ENCODE results near the gene LIX1L.
"Not testable (repeated sequence)": the region's sequence is repeated elsewhere in the genome, so short reads cannot be mapped to it uniquely, and the experiment has no call there.

Gene LIX1L

DNA sequence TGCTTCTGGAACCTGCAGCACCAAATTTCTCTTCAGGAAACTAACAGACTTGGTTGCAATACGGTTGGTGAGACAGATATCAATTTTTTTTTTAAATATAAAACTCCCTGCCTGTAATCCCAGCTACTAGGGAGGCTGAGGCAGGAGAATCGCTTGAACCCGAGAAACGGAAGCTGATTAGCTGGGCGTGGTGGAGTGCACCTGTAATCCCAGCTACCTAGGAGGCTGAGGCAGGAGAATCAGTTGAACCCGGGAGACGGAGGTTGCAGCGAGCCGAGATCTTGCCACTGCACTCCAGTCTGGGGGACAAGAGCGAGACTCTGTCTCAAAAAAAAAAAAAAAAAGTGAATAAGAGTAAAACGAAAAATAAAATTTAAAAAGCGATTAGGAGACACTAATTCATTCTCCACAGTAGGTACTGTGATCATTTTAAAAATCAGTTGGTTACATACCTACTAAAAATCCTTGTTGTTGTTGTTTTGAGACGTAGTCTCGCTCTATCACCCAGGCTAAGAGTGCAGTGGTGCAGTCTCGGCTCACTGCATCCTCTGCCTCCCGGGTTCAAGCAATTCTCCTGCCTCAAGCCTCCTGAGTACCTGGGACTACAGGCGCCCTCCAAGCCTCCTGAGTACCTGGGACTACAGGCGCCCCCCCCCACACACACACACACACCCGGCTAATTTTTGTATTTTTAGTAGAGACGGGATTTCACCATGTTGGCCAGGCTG is 29.7 kb downstream of the LIX1L start:
- no peak for DNase-seq

DNA sequence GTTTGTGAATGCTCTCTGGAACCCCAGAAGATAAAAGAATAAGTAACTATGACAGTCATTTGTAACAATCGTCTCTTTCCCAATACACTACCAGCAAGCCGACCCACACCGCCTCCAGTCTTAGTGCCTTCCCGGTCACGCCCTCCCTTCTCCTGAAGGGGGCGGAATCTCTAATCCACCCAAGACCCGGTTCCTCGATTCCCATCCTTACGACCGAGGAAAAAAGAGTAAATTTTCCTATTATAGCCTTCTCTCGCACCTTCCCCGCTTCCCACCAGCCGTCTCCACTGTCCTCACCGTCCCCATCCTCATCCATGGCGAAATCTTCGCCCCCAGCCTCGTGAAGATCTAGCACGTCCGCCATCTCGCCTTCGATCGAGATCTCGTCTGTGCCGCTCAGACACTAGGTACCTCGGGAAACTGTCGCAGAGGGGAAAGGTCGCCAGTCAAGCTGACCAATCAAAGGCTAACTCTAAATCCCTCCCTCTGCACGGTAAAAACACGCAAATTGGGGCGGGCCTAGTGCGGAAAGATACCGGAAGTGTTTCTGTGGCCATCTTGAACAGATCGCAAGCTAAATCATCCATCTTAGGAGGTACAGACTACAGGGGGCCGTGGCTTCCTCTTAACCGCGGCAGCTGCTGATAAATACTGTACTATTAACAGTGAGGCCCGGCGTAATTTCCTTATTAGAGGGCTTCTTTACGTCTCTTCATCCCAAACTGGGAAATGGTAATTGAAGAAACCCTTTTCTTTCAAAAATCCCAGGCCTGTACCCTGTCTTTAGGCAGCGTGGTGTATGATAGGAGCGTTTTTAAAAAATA is 30.5 kb downstream of the LIX1L start, which contains the start of gene RBM8A:
TSS of gene RBM8A (minus strand) at position 422 of the 824 bp plus-strand sequence. CDS start at position 364, 58 bp downstream.
- DNase-seq: peak; percentile 85

DNA sequence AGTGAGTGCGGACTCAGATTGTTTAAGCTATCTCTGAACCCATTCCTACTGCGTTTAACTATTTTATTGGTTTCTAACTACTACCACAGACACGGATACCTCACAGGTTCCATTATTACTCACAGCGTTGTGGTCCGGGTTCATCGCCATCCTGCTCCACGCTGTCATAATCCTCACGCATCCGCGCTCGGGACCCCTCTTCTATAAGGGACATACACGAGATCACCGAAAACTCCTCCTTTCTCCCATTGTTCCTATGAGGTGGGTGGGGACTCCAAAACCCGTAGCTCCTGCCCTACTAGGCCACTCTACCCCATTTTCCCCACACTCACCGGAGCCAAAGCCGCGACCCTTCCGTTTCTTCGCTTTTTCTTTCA is 31.1 kb downstream of the LIX1L start:
- peak; percentile 53 for DNase-seq

DNA sequence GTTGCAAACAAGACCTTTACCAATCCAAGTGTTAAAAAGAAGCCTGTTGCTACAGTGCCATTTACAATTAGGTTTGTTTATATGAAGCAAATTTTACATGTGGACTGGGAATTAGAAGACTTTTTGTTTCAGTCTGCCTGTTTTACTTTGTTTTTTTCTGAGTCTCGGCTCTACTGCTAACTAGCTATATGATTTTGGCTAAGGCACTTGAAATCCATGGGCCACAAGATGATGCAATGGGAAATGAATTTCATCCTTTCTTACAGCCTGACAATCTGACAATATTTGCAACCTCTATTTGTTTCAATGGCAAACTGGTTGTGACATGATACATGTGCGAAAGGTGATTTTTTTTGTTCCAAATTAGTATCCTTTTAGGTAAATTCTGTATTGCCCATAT is 35.6 kb downstream of the LIX1L start:
- no peak for DNase-seq

DNA sequence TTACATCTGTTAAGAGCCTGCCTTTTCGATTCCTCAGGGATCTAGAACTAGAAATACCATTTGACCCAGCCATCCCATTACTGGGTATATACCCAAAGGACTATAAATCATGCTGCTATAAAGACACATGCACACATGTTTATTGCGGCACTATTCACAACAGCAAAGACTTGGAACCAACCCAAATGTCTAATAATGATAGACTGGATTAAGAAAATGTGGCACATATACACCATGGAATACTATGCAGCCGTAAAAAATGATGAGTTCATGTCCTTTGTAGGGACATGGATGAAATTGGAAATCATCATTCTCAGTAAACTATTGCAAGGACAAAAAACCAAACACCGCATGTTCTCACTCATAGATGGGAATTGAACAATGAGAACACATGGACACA is 37.5 kb downstream of the LIX1L start:
- not testable (repeated sequence) for DNase-seq

DNA sequence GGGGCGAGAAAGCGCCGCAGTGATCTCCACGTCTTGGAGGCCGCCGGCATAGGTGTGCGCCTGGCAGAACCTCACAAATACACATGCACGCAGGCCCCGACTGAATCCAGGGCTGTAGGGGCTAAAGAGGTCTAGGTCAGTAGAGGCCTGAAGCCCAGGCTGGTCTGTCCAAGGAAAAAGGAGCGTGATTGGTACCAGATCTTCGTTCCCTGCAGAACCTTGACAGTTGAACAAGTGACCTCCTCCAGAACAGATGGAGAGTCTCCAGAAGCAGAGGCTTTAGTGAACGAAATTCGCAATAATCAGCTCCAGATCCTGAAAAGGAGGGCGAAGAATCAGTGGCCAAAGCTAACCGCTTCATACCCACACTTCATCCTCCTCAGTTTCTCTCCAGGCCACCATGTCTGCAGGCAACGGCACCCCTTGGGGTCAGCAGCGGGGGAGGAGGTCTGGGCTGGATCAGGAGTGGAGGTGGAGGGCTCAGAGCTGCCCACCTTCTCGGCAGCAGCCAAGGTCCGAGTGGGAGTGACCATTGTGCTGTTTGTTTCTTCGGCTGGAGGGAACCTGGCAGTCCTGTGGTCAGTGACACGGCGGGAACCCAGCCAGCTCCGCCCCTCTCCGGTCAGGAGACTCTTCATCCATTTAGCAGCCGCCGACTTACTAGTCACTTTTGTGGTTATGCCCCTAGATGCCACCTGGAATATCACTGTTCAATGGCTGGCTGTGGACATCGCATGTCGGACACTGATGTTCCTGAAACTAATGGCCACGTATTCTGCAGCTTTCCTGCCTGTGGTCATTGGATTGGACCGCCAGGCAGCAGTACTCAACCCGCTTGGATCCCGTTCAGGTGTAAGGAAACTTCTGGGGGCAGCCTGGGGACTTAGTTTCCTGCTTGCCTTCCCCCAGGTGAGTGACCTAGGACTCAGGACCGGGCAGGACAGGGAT is 38.6 kb downstream of the LIX1L start:
- no peak for DNase-seq

DNA sequence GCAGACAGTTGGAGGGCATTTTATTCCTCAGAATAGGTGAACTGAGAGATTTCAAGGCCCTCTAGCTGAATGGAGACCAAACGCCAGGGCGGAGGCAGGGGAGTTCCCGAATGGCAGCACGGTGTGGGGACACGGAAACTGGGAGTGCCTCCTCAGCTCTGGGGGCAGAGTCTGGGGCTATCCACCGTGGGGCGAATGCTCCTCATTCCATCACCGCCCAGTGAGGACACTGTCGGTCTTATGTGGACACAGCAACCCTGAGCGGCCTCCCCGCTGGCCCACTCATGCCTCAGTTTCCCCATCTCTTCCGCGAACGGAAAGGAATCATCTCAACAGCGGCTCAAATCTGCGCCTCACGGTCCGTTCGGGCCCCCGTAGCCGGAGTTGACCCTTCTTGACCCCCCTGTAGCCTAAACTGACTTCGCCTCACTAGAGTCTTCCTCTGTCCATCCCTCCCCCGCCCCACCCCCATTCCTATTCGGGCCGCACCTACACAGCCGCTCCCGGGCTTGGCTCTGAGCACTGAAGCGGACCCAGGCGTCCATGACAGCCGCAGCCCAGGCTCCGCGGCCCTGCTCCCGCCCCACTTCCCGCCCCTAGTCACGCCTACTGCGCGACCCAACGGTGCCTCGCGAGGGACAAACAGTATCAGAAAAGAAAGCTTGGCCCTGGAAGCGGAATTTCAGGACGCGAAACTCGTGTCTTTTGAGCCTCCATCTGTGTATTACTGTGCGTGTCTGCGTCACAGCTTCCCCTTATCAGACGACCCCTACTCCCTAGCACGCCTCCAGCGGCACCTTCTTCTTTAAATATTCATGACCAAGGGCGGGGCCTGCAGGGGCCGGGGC is 39.4 kb downstream of the LIX1L start, which contains the start of gene PEX11B:
TSS of gene PEX11B (minus strand) at position 574 of the 848 bp plus-strand sequence. CDS start at position 545, 29 bp downstream.
- DNase-seq: peak; percentile 93

DNA sequence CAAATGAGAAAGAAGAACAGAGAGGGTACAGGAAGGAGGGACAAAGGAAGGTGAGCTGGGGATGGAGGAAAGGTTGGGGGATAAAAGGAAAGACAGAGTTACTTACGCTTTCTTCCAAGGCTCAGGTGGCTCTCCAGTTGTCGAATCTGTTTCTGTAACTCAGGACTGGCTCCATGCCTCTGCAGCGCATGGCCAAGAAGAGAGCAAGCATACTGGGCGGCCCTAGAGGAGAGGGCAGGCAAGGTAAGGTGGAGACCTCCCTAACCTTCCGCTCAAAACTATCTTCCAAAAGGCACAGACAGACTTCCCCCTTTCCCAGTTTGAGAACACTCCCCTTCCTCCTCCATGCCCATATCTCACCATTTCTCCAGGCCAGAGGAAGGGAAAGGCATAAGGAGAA is 40.2 kb downstream of the LIX1L start:
- no peak for DNase-seq

DNA sequence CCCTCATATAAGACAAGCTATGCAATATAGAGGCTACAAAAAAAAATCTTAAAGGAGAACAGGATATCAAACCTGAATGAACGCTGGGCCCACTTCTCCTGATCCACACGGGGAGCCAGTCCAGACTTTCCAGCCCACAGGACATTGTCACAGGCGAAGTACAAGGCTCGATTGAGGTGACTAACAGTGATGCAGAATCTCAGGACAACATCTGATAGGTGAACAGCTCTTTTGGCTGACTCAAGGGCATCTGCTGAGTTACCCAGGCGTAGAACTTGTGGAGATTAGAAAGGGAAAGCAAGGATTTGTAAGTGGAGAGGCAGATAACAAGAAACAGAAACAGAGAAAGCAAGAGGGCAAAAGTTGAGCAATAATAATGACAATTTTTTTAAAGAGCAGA is 41.1 kb downstream of the LIX1L start:
- DNase-seq: no peak

DNA sequence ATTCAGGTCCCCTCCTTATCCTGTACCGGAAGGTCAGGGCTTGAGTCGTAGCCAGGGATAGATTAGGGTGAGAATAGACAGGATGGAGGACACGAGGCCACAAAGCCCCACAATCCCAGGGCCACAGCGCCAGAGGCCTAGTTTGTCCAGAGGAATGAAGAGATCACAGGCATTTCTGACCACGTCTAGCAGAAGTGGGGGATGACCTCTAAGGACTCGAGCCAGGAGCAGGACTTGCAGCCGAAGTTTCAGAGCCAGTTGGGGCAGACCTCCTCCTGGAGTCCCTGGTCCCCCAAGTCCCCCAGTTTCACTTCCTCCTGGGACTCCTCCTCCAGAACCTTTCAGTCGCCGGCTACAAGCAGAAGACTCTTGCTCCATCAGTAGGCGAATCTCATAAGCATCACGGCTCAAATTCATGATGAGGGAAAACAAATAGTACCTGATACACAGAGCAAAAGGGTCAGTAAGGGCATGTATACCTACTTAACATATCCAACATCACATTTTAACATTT is 45.6 kb downstream of the LIX1L start:
- no peak for DNase-seq

DNA sequence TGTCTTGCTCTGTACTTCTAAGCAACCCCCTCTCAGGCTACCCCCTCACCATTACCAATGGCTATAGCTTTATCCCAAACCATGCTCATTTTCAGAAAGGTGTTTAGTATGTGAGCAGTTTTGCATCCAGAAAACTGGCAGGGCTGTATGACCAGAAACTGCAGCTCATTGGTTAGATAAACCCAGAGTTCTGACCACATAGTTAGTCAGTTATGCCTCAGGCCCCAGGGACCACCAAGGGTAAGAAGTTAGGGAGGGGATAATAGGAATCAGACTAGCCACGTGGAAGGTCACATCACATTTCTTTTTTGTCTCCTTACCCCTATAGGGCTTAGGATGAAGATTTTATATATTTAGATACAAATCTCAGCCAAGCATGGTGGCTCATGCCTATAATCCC is 49.2 kb downstream of the LIX1L start:
- no peak for DNase-seq

DNA sequence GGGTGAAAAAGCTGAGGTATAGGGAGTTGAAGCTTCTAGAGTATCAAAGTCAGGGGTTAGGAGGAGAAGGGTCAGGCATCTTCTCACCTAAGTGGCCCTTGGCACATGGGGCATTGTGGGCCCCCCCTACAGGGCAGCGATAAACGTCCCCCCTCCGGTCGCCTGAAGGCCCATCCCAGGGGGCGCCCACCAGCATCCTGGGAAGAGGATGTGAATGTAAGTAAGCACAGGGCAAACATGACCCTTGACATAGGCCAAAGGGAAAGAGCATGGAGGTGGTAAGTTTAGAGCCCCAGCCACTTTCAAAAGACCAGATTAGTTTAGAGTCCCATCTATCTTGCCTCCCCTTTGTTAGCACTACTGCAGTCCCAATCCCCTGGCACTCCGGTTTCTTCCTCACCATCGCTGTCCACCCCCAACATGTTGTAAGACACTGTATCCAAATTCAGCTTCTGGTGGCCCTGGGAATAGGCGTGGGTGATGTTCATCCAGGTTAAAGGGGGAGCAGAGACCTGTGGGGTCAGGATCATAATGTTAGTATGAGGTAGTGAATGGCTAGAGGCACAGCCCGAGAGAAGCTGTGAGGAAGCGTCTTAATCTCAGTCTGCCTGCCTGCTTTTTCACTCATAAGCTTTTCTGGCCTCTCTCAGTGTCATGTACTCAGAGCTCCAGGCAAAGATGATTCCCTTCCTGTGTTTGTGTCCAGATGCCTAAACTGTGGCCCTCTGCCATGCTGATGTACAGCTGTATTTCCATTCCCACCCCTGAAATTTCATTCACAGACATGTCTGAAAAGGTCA is 50.7 kb downstream of the LIX1L start:
- DNase-seq: no peak

DNA sequence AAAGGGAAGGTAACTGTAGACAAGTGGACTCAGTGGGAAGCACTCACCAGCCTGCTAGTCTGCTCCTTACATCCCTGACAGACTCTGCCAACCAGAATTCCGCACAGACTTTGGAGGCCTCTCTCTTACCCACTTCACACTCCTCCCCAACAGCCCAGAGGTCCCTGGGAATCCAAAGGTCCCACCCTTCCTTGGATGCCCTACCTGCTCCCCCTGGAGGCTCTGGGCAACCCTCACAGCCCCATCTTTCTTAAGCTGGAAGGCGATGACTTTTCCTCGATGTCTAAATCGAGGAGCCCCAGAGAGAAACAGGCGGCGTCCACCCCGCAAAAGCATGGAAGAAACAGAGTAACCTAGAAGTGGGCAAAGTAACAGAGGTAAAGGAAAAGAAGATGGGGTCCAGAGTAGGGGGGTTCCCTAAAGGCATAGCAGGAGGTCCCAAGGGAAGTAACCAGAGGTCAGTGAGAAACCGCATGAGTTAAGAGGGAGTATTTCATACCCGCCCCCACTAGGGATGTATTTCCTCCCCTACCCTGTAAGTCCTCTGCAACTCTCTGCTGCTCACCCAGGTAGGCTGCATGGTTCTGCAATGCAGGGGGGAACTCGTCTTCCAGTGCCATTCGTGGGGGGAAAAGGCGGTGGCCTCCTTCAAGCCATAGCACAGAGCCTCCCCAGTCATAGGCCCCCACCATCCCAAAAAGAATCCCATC is 56.4 kb downstream of the LIX1L start:
- DNase-seq: no peak

DNA sequence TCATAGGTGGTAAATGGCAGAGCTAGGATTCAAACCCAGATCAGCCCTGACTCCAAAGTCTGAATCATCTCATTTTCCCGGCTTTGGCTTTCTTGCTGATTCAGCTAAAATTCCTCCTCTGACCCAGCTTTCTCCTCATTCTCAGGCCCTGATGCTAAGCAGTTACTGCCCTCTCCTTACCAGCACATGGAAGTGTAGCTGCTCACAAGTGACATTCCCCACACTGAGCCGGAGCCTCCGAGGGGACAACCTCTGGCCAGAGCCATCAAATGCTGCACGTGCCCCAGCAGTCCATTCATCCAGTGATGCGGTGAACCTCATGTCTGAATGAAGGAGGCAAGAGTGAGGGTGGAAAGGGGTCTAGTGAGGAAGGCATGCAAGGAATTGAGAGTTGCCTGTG is 59.1 kb downstream of the LIX1L start:
- DNase-seq: no peak

DNA sequence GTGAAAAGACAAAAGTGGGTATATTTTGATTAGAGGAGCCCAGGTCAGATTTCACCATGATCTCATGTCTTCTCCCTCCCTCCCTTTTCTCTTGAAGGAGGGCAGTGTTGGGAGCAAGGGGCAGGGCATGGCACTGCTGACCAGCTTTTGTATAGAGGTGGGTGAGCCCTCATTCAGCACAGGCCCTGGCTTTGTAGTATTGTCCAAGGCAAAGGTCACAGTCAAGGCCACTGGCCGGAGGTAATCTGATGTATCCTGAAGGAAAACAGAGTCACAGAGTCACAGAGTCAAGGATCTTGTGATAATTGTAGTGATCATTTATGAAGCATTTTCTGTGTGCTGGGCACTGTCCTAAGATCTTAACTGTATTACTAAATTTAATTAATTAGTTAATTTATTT is 59.8 kb downstream of the LIX1L start:
- no peak for DNase-seq

DNA sequence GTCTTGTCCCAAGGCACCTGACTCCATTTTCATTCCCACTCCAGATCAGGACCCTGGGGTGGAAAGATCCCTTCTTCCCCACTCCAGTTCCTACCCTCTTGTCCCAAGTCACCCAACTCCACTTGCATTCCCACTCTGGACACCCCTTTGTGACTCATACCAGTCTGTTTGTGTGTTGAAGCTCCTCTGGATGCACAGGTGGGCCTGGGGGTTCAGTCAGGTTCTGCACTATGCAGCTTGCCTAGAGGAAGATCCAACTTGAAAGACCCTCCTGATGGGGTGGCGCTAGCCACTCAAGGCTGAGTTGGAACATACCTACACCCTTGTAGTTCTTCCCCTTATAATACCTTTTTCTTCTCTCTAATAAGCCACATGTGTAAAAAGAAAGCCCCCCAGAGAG is 62.3 kb downstream of the LIX1L start:
- DNase-seq: no peak

DNA sequence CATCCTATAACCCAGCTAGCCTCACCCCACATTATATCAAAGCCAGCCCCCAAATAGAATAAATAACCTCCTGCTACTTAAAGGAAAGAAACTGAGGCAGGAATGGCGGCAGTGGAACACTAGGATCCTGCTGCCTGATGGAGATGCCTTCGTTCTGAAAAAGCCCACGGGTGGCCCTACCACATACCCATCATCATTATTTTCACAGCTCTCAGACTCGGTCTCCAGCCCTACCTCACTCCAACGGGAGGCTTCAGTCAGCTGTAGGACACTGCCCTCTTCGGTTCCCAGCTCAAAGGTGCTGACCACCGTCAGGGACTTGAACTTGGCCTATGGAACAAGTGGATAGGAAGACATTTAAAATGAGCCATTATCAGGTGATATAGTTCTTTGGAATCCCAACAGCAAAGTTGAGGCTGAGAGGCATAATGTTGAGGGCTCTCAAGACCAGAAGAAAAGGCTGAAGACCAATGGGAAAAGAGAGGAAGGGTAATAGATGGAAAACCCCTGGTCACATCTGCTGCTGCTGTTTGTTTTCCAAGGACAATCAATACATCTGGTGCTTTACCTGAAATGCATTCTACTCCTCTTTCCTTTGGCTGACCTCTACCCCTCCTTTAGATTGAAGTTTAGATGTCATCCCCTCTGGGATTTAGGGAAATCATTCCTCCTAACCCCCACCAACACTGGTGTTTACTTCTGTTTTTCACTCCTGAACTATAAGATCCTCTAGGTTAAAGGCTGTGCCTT is 64.3 kb downstream of the LIX1L start:
- no peak for DNase-seq

DNA sequence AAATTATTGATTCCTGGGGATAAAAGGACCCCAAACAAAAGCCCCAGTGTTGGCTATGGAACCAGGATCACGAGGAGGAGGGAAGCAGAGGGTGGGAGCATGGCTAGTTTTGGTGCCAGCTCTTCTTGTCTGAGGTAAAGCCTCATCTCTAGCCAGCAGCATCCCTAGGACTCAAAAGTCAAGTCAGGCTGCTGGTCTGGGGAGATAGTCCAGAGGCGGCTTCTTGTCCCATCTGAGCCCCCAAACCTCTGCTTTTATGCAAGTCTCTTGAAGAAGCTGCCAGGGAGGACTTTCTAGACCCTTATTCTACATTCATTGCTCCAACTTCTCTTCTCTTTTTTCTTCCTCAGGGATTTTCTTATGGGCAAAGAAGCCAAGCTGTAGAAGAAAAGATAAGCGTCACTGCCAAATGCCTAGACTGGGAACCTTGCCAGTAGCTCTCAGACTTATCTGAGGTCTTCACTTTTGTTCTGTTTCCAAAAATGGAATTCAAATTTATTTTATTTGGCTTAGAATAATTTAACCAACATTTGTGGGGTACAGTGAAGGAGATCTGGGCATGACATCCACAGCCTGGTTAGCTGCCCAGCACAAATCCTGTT is 65.2 kb downstream of the LIX1L start:
- no peak for DNase-seq

Measured in stimulated activated CD4-positive, alpha-beta T cell treated with anti-CD3 and anti-CD28 coated beads, Interleukin-4, amount 100 ng/mL, for 1 hour (primary cell).